Brain microvascular endothelial cell (primary cell): Measurements from ENCODE around the gene DES.

Experiments used
- DNase-seq: peaks from one replicate; pipeline ENCODE4 v3.0.0-alpha.2; 2020
- H3K27ac ChIP-seq: fragments of 250-450 bp; sonication (Bioruptor Pico); 2 replicates; pipeline ENCODE4 v1.5.1; 2020; ENCODE audit warnings: mild to moderate bottlenecking, moderate library complexity
- H3K27me3 ChIP-seq: fragments of 250-450 bp; sonication (Bioruptor Pico); replicated peaks from 2 replicates; pipeline ENCODE4 v1.5.1; 2020; ENCODE audit warnings: mild to moderate bottlenecking
- H3K36me3 ChIP-seq: fragments of 250-450 bp; sonication (Bioruptor Pico); replicated peaks from 2 replicates; pipeline ENCODE4 v1.5.1; 2020; ENCODE audit warnings: mild to moderate bottlenecking
- H3K4me3 ChIP-seq: 2 replicates; pipeline ENCODE4 v1.5.1; 2011; ENCODE audit warnings: low read depth, mild to moderate bottlenecking, control low read depth, low read length, moderate library complexity
- CTCF ChIP-seq: IDR thresholded peaks from 2 replicates; pipeline ENCODE4 v1.5.1; 2011; ENCODE audit warnings: low read depth, mild to moderate bottlenecking, moderate library complexity, low read length, control low read depth, inconsistent platforms; ENCODE audit errors: missing control alignments
- in situ Hi-C: cut with HindIII; loops from 2 replicates; pipeline ENCODE4 v1.10.0; 2017; ENCODE audit warnings: low sequenced_read_pairs, low pct_ligation_motif_present

DES gene

GRCh38 chr2:219381448-219381847 is 36.7 kb upstream of the DES start:
- TF ChIP-seq CTCF: no peak
- DNase-seq: no peak
- in situ Hi-C loops: no loop called here
- H3K27me3 ChIP-seq: no peaks in the 10 kb centered on the region
- H3K27ac ChIP-seq: no peak overlapping the region
- peaks cover 41% of the 10 kb centered on the region for H3K36me3 ChIP-seq
- no peak overlapping the region for H3K4me3 ChIP-seq

GRCh38 chr2:219384083-219384713 is 34.0 kb upstream of the DES start:
- TF ChIP-seq CTCF: no peak
- H3K27ac ChIP-seq: no peak overlapping the region
- peaks cover 41% of the 10 kb centered on the region for H3K36me3 ChIP-seq
- H3K4me3 ChIP-seq: no peak overlapping the region
- no peaks in the 10 kb centered on the region for H3K27me3 ChIP-seq
- in situ Hi-C loops: no loop called here
- no peak for DNase-seq

- in situ Hi-C loops: no loop called here
- DNase-seq: no peak
- H3K4me3 ChIP-seq: no peak overlapping the region
- TF ChIP-seq CTCF: no peak
- H3K36me3 ChIP-seq: peaks cover 41% of the 10 kb centered on the region
- no peak overlapping the region for H3K27ac ChIP-seq
- H3K27me3 ChIP-seq: no peaks in the 10 kb centered on the region
These were observed 33.3 kb upstream of the DES start for GRCh38 chr2:219384859-219385258.

GRCh38 chr2:219385958-219386520 is 32.1 kb upstream of the DES start:
- H3K4me3 ChIP-seq: no peak overlapping the region
- no peaks in the 10 kb centered on the region for H3K27me3 ChIP-seq
- DNase-seq: no peak
- in situ Hi-C loops: no loop called here
- TF ChIP-seq CTCF: no peak
- H3K36me3 ChIP-seq: peaks cover 41% of the 10 kb centered on the region
- no peak overlapping the region for H3K27ac ChIP-seq

GRCh38 chr2:219386532-219387280 is 31.5 kb upstream of the DES start:
- H3K36me3 ChIP-seq: peaks cover 34% of the 10 kb centered on the region
- H3K27me3 ChIP-seq: no peaks in the 10 kb centered on the region
- DNase-seq: no peak
- peak overlapping the region; percentile 76 for H3K27ac ChIP-seq
- in situ Hi-C loops: no loop called here
- peak overlapping the region; percentile 86 for H3K4me3 ChIP-seq
- no peak for TF ChIP-seq CTCF
